ENCODE results near the gene VSIG2. TPM values are rescaled to one million over a fixed set of nuclear protein-coding genes. Genes with fewer than 3 reads are reported as not detected.
A peak's percentile ranks its signal among the peaks of the same experiment; 100 is the strongest.
"Not testable (repeated sequence)": the region's sequence is repeated elsewhere in the genome, so short reads cannot be mapped to it uniquely, and the experiment has no call there.

VSIG2 gene
- total and polyA plus RNA-seq, 8 donors, result 0.18 to 4.5 (median 1.2) TPM

DNA sequence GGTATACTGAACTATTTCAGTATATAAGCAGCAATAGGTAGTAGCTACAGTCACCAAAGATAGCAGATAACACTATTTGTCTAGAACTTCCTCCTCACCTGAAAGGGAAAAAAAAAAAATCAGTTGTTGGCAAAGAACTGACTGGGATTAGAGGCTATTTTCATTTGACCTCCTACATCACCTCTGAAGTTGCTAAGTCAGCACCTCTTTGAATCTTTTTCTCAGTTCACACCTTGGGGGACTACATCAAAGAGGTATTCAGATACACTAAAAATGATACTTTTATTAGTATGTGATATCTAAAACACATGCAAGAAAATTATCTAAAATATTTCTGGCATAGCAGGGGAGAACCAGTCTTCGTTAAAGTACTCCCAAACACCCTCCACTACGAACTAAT lies 32.0 kb upstream of the VSIG2 start:
- H3K27me3 ChIP-seq, result no peaks in the 10 kb centered on the region
- H3K4me1 ChIP-seq, result peaks cover 0 to 12% (median 5%) of the 10 kb centered on the region in 3 donors
- ATAC-seq (no peak), DNase-seq (no peak), FAIRE-seq (no peak)
- H3K36me3 ChIP-seq, result no peaks in the 10 kb centered on the region
- no peak overlapping the region for H3K27ac ChIP-seq
- no peaks in the 10 kb centered on the region for H3K9me3 ChIP-seq
- H3K4me3 ChIP-seq, result no peak overlapping the region
- intact Hi-C loops (cut with DNase I), result no loop called here
- TF ChIP-seq, protein P1, sequence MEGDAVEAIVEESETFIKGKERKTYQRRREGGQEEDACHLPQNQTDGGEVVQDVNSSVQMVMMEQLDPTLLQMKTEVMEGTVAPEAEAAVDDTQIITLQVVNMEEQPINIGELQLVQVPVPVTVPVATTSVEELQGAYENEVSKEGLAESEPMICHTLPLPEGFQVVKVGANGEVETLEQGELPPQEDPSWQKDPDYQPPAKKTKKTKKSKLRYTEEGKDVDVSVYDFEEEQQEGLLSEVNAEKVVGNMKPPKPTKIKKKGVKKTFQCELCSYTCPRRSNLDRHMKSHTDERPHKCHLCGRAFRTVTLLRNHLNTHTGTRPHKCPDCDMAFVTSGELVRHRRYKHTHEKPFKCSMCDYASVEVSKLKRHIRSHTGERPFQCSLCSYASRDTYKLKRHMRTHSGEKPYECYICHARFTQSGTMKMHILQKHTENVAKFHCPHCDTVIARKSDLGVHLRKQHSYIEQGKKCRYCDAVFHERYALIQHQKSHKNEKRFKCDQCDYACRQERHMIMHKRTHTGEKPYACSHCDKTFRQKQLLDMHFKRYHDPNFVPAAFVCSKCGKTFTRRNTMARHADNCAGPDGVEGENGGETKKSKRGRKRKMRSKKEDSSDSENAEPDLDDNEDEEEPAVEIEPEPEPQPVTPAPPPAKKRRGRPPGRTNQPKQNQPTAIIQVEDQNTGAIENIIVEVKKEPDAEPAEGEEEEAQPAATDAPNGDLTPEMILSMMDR (IDR thresholded peaks at IDR 0.05), result no peak
- WGBS, 2 donors, result 96% methylated on average over 2 of the region's 2 CpGs

DNA sequence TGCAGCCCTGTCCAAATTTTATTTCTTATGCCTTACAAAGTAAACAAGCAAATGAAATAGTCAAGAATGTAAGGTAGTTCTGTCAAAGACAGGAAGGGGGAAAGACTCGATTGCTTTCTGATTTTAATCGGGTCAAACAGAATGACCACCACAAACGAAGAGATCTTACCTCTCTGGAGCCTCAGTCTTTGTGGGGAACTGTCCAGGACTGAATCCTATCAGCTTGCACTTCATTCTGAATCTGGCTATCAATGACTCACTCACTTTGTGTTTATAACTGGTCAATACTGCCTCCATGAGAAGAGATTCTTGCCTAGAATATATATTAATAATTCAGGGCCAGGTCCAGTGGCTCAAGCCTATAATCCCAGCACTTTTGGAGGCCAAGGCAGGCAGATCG lies 30.9 kb upstream of the VSIG2 start:
- TF ChIP-seq, protein P1 (IDR thresholded peaks at IDR 0.05), result no peak
- ATAC-seq, result no peak
- FAIRE-seq, result no peak
- intact Hi-C loops (cut with DNase I), result no loop called here
- H3K27me3 ChIP-seq, result no peaks in the 10 kb centered on the region
- H3K4me3 ChIP-seq, result no peak overlapping the region
- H3K4me1 ChIP-seq, result peaks cover 0 to 12% (median 5%) of the 10 kb centered on the region in 3 donors
- no peak overlapping the region for H3K27ac ChIP-seq
- WGBS, 2 donors, result 62 to 72% methylated on average over 4 of the region's 4 CpGs
- no peak for DNase-seq
- no peaks in the 10 kb centered on the region for H3K36me3 ChIP-seq
- H3K9me3 ChIP-seq, result no peaks in the 10 kb centered on the region

DNA sequence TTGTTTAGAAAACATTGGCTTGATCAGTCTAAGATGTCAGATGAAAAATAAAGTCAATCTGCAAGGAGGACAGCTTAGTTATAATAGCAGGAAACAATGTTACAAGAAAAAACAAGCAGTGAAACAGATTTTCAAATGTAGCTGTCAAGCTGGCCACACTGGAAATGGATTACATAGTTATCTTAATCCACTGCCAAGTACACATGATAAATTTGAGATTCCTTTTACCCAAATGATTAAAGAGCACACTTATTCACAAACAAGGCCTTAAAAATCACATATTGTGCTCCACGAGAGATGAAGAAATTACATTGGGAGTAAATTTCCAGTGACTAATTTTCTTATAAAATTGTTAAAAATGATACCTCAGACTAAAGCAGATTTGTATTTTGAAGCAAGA lies 27.5 kb upstream of the VSIG2 start:
- no peaks in the 10 kb centered on the region for H3K9me3 ChIP-seq
- peak overlapping the region in 2 of 4 donors; percentile 15 to 25 for H3K27ac ChIP-seq
- H3K27me3 ChIP-seq, result no peaks in the 10 kb centered on the region
- no peaks in the 10 kb centered on the region for H3K36me3 ChIP-seq
- no peak for FAIRE-seq
- WGBS, 2 donors, result 21 to 22% methylated on average over 1 of the region's 1 CpG
- DNase-seq, result no peak
- intact Hi-C loops (cut with DNase I), result no loop called here
- H3K4me3 ChIP-seq, result no peak overlapping the region
- TF ChIP-seq, protein P1 (IDR thresholded peaks at IDR 0.05), result no peak
- ATAC-seq, result peak in 2 of 4 donors; percentile 50 to 54
- peaks cover 0 to 12% (median 8%) of the 10 kb centered on the region in 3 donors for H3K4me1 ChIP-seq

DNA sequence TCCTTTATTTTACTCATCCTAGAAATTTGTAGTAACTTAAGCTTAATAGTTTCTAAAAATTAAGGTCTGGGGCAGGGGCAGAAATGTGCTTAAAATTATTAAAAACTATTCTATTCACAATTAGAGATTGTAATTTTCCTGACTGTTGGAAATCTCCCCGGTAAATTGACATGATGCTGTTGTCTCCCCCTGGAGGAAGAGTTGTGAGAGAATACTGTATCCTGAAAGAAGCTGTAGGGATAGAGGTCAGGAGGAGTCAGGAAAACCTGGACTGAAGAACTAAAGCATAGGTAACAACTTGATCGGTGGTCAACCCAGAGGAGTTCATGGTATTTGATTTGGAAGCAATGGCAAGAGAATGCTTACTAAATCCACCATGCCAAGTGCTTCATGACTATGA lies 26.2 kb upstream of the VSIG2 start:
- Histone ChIP-seq H3K27ac (peak overlapping the region in 2 of 4 donors; percentile 7 to 15), H3K36me3 (no peaks in the 10 kb centered on the region), H3K9me3 (no peaks in the 10 kb centered on the region), H3K27me3 (no peaks in the 10 kb centered on the region), H3K4me3 (no peak overlapping the region), H3K4me1 (peaks cover 0 to 5% (median 3%) of the 10 kb centered on the region in 3 donors)
- TF ChIP-seq, protein P1 (IDR thresholded peaks at IDR 0.05), result no peak
- 78 to 82% methylated on average over 2 of the region's 2 CpGs for WGBS, 2 donors
- DNase-seq, result no peak
- no peak for FAIRE-seq
- ATAC-seq, result no peak
- intact Hi-C loops (cut with DNase I), result no loop called here

DNA sequence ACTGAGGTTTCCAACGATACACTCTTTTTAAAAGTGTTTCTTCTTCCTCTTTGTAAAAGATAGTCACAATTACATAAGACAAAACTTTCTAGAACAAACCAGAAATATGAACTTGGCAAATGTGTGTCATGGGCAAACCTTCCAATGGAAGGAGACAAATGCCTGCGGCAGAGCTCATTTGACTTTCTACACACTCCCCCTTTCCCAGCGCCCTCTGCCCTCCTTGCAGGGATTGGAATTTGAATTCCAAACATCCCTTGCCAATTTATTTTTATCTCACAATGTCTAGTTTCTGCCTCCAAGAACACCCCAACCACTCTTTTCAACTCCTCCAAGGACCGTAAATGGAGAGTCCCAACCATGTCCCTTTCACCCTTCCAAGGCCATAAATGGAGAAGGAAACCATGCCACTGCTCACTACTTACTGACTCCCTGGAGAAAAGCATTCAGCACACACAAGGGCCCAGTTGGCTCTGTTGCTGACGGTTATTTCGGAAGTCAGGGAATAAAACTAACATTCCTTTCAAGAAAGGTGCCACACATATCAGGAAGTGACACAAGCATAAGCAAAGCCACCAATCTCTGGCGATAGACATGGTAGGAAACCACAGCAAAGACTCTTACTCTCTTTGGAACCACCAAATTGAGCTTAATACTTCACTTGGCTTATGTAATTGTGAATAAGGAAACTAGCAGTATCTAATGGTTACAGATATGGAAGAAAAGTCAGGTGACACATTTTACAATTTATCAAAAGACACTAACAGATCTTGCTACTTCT lies 25.0 kb upstream of the VSIG2 start:
- Histone ChIP-seq H3K4me1 (peaks cover 0 to 5% (median 3%) of the 10 kb centered on the region in 3 donors), H3K4me3 (no peak overlapping the region), H3K9me3 (no peaks in the 10 kb centered on the region), H3K27ac (peak overlapping the region in 1 of 4 donors; percentile 10), H3K36me3 (no peaks in the 10 kb centered on the region), H3K27me3 (no peaks in the 10 kb centered on the region)
- 92 to 93% methylated on average over 7 of the region's 7 CpGs for WGBS, 2 donors
- intact Hi-C loops (cut with DNase I), result no loop called here
- FAIRE-seq (no peak), ATAC-seq (no peak), DNase-seq (no peak)
- TF ChIP-seq, protein P1 (IDR thresholded peaks at IDR 0.05), result no peak

DNA sequence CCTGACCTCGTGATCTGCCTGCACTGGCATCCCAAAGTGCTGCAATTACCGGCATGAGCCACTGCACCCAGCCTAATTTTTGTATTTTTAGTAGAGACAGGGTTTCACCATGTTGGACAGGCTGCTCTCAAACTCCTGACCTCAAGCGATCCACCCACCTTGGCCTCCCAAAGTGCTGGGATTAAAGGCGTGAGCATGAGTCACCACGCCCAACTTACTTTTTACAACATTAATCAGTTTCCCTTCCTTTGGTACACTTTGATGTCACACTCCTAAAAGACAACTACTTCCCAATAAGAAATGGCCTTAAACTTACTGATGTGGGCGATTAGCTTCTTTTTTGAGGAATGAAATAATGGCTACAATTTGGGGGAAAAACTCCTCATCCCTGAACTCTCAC lies 18.9 kb upstream of the VSIG2 start:
- H3K4me1 ChIP-seq; ATAC-seq; H3K27me3 ChIP-seq; FAIRE-seq; intact Hi-C loops (cut with DNase I); DNase-seq; H3K36me3 ChIP-seq; H3K9me3 ChIP-seq; H3K4me3 ChIP-seq; H3K27ac ChIP-seq: not testable (repeated sequence)
- 97 to 99% methylated on average over 6 of the region's 6 CpGs for WGBS, 2 donors
